A673 (cell line): ENCODE results near the gene DNMT3A.

Source experiments
- EZH2 ChIP-seq: fragments of 200-600 bp; sonication (generic); IDR thresholded peaks from 2 replicates; pipeline ENCODE4 v1.6.1; 2017; ENCODE audit warnings: borderline replicate concordance, low read depth, mild to moderate bottlenecking, mixed read lengths, antibody characterized with exemption, low read length; ENCODE audit not compliant: poor library complexity, severe bottlenecking
- TF ChIP-seq, protein P1 (sequence below): fragments of 300-800, 200-600 bp; sonication (generic); conservative IDR thresholded peaks from 2 replicates; pipeline ENCODE4 v1.5.1; 2017; ENCODE audit warnings: low read depth, mild to moderate bottlenecking, antibody characterized with exemption, low read length, moderate library complexity, mixed read lengths

DNA sequence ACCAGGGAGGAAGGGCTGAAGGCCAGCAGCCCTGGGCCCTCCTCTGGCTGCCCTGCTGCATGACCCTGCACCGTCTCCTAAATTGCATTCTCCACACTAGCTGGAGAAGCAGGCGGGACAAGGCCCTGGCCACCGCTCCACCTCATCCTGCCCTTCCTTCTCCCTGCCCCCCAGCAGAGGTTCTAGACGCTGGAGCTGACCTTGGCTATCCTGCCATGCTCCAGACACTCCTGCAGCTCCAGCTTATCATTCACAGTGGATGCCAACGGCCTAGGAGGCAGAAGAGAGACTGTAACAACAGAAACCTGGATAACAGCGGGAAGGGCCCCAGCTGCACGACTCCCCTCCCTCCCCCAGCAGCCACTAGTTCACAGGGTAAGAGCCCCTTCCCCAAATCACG, 105.0 kb downstream of the DNMT3A start:
- TF ChIP-seq, protein P1, sequence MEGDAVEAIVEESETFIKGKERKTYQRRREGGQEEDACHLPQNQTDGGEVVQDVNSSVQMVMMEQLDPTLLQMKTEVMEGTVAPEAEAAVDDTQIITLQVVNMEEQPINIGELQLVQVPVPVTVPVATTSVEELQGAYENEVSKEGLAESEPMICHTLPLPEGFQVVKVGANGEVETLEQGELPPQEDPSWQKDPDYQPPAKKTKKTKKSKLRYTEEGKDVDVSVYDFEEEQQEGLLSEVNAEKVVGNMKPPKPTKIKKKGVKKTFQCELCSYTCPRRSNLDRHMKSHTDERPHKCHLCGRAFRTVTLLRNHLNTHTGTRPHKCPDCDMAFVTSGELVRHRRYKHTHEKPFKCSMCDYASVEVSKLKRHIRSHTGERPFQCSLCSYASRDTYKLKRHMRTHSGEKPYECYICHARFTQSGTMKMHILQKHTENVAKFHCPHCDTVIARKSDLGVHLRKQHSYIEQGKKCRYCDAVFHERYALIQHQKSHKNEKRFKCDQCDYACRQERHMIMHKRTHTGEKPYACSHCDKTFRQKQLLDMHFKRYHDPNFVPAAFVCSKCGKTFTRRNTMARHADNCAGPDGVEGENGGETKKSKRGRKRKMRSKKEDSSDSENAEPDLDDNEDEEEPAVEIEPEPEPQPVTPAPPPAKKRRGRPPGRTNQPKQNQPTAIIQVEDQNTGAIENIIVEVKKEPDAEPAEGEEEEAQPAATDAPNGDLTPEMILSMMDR: no peak
- no peak for TF ChIP-seq EZH2
